Measurements from ENCODE around the gene ABCF1. TPM values are rescaled to one million over a fixed set of nuclear protein-coding genes. Genes with fewer than 3 reads are reported as not detected.

The ABCF1 gene
- total and polyA plus RNA-seq, 9 of the 15 experiments (the other 6 are each of a cell fraction or from before 2014, with no cell fraction given), result 41.6 to 193 (median 102) TPM

- TF ChIP-seq ZNF644 (tag; IDR thresholded peaks at IDR 0.05; ENCODE audit: low read depth) (no peak), TFAP4 (CRISPR knock-in tag; IDR thresholded peaks at IDR 0.05; ENCODE audit: borderline replicate concordance) (0 out of 2 replicates have a peak, but pooled peaks have one; percentile 19), PHF21A (IDR thresholded peaks at IDR 0.05; ENCODE audit: borderline replicate concordance, low read depth) (no peak), CBX8 (IDR thresholded peaks at IDR 0.05; ENCODE audit: borderline replicate concordance, extremely low read depth, low read depth, low read length, poor library complexity, severe bottlenecking) (no peak), ZNF668 (CRISPR knock-in tag; IDR thresholded peaks at IDR 0.05) (peak; percentile 43; the same call in 1 of the 2 replicates), TBP (optimal IDR thresholded peaks at IDR 0.05; ENCODE audit: low read depth, low read length) (no peak), RBM15 (IDR thresholded peaks at IDR 0.05; ENCODE audit: insufficient read depth, low read length) (no peak), ZMIZ1 (IDR thresholded peaks at IDR 0.05; ENCODE audit: low read depth in 2 of 2, low read length in 2 of 2) (peak in 1 of 2 experiments; percentile 92; a peak in 2 of 4 replicates), HMGN3 (IDR thresholded peaks at IDR 0.05; ENCODE audit: borderline replicate concordance, extremely low read depth, insufficient read length, low read depth, low read length) (no peak), GABPA (tag; conservative IDR thresholded peaks at IDR 0.05; ENCODE audit: low read depth) (no peak; the same call in 1 of the 2 replicates), RREB1 (CRISPR knock-in tag; IDR thresholded peaks at IDR 0.05) (0 out of 2 replicates have a peak, but pooled peaks have one; percentile 36), SNAPC5 (CRISPR knock-in tag; IDR thresholded peaks at IDR 0.05) (no peak), E2F4 (CRISPR knock-in tag; IDR thresholded peaks at IDR 0.05; ENCODE audit: low read depth) (0 out of 2 replicates have a peak, but pooled peaks have one; percentile 36)
Observed at GRCh38 chr6:30616811-30617564, 45.7 kb downstream of the ABCF1 start, which contains the start of gene PPP1R10 (continued).

Measured in K562 (cell line).